GM12874 (cell line): Measurements from ENCODE around the gene IFT122.

ENCODE experiments used
- TF ChIP-seq, protein P1 (sequence below): IDR thresholded peaks from 2 replicates; pipeline ENCODE4 v1.5.1; 2011; ENCODE audit warnings: low read depth, mild to moderate bottlenecking, control low read depth, low read length, moderate library complexity; ENCODE audit not compliant: insufficient read depth

Gene IFT122

DNA sequence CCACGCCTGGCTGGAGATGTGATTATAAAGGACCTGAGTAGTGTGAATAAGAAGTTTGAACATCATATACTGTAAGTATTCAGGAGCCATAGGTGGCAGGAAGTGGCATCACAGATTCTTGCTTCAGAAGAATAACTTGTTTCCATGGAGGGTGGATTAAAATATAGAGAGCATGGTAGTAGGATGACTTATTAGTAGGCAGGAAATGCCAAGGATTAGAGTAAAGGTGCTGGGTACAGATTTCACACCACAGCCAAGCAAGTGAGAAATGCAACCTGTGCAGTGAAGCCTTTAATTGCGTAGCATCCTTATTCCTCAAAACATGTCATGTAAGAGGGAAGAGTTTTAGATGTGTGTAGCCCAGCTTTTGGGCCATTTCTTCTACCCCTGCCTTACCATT lies 30.8 kb downstream of the IFT122 start:
- TF ChIP-seq, protein P1, sequence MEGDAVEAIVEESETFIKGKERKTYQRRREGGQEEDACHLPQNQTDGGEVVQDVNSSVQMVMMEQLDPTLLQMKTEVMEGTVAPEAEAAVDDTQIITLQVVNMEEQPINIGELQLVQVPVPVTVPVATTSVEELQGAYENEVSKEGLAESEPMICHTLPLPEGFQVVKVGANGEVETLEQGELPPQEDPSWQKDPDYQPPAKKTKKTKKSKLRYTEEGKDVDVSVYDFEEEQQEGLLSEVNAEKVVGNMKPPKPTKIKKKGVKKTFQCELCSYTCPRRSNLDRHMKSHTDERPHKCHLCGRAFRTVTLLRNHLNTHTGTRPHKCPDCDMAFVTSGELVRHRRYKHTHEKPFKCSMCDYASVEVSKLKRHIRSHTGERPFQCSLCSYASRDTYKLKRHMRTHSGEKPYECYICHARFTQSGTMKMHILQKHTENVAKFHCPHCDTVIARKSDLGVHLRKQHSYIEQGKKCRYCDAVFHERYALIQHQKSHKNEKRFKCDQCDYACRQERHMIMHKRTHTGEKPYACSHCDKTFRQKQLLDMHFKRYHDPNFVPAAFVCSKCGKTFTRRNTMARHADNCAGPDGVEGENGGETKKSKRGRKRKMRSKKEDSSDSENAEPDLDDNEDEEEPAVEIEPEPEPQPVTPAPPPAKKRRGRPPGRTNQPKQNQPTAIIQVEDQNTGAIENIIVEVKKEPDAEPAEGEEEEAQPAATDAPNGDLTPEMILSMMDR = no peak

DNA sequence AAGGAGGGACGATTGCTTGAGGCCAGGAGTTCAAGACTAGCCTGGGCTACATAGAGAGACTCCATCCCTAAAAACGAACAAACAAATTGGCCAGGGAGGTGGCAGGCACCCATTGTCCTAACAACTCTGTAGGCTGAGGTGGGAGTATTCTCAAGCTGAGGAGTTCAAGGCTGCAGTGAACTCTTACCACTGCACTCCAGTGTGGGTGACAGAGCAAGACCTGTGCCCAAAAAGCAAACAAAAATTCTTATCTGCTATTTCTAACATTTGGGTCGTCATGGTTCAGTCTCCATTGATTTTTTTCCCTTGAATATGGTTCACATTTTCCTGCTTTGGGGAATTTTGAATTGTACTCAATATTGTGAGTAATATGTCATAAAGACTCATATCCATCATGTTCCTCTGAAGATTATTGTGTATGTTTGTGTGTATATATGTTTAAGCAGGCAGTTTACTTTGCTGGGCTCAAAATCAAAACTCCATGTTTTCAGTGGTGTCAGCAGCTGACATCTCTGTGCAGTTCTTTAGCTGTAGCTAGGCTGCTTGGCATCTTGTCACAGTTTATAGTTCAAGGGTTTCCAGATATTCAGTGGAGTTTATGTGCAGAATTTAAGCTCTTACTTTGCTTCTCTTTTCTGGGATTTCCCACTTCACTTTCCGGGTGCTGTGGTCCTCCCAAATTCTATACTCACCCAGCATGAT lies 33.2 kb downstream of the IFT122 start:
- TF ChIP-seq, protein P1 = no peak

DNA sequence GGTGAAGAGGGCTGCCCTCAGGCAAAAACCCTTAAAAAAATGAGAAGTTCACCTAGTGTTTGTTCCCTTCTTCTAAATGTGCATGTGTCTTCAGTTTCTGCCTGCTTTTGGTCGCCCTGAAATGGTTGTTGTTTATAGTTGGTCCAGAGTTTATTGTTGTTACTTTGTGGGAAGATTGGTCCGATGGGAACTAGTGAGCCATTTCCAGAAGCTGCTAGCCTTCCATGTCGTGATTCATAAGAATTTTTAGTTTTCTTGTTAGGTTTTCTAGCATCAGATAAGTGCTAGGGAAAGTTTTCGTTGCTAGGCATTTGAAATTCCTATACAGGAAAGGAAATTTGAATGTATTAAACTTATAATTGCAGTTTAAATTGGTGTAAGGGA lies 33.7 kb downstream of the IFT122 start:
- TF ChIP-seq, protein P1 = no peak

DNA sequence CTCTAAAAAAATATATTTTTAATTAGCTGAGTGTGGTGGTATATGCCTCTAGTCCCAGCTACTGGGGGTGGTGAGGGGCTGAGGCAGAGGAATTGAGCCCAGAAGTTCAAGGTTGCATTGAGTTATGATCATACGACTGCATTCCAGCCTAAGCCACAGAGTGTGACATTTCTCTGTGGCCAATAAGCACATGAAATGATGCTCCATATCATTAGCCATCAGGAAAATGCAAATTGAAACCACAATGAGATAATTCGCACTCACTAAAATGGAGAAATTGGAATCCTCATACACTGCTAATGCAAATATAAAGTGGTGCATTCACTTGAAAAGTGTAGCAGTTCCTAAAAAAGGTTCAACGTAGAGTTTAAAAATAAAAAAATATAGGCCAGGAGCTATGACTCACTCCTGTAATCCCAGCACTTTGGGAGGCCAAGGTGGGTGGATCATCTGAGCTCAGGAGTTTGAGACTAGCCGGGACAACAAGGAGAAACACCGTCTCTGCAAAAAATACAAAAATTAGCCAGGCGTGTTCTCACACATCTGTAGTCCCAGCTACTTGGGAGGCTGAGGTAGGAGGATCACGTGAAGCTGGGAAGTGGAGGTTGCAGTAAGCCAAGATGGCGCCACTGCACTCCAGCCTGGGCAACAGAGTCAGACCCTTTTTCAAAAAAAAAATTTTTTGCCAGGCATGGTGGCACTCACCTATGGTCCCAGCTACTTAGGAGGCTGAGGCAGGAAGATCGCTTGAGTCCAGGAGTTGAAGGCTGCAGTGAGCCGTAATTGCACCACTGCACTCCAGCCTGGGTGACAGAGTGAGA lies 35.2 kb downstream of the IFT122 start:
- TF ChIP-seq, protein P1 = no peak

DNA sequence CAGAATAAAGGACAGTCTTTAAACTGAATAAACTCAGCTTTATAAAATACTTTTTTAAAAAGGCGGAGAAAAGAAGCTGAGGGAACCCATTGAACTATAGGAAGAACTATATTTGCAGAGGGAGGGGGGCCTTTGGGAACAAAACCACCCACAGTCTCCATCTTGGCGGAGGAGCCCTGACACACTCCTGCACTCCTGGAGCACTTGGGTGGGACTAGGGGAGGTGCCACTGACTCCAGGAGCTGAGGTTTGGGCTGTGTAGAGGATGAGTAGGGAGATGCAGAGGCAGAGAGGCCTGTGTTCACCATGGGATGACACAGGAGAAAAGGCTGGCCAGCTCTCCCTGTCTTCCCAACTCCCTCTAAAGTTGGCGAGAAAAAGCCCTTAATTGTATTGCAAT lies 35.8 kb downstream of the IFT122 start:
- TF ChIP-seq, protein P1 = no peak

DNA sequence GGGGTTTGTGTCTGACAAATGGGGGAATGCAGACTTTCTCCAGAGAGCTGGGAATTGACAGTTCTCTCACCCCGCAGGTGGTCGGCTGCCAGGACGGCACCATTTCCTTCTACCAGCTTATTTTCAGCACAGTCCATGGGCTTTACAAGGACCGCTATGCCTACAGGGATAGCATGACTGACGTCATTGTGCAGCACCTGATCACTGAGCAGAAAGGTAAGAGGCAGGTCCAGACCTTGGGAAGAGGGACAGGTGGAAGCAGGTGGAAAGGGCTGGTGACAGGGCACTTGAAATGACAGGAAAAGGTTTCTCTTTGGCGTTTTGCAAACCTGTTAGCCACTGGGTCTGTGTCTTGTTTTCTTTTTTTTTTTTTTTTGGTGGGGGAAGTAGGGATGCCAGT lies 36.6 kb downstream of the IFT122 start:
- TF ChIP-seq, protein P1 = no peak

DNA sequence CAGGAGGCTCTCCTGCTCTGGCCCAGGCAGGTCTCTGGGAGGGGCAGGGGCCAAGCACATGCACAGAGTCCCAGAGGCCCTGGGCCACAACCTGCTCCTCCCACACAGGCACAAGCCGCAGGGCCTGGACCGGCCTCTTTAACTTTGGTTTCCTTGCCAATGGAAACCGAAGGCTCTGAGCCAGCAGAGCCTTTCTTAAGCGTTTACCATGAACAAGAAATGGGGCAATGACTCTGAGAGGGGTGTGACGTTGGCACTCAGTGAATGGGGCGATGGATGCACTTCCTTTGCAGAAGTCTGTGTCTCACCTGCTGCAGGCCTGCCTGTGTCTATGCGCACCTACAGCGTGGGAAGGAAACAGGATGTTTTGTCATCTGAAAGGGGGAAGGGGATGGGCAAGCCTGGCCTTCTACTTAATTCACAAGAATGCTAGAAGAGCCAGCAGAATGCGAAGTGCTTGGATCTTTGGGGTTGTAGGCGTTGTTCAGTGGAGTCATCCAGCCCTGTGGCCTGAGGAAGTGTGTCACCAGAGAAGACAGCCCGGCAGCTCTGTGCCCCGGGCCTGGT lies 41.8 kb downstream of the IFT122 start:
- TF ChIP-seq, protein P1 = no peak
